ENCODE results near the gene TMCC1.

The TMCC1 gene

GRCh38 chr3:129695230-129695629, 198.3 kb downstream of the TMCC1 start:
- no peak for TF ChIP-seq CSDC2 (CRISPR knock-in tag; IDR thresholded peaks at IDR 0.05)
- TF ChIP-seq BACH2 (CRISPR knock-in tag; IDR thresholded peaks at IDR 0.05; ENCODE audit: borderline replicate concordance): no peak
- no peak for TF ChIP-seq RARB (CRISPR knock-in tag; IDR thresholded peaks at IDR 0.05)
- no peak for TF ChIP-seq ZNF8 (CRISPR knock-in tag; IDR thresholded peaks at IDR 0.05)
- no peak for TF ChIP-seq ZFP3 (CRISPR knock-in tag; IDR thresholded peaks at IDR 0.05)
- TF ChIP-seq ZFP30 (CRISPR knock-in tag; IDR thresholded peaks at IDR 0.05): no peak
- no peak for TF ChIP-seq CREB5 (CRISPR knock-in tag; IDR thresholded peaks at IDR 0.05; ENCODE audit: low read depth)
- no peak for TF ChIP-seq PPARA (CRISPR knock-in tag; IDR thresholded peaks at IDR 0.05; ENCODE audit: borderline replicate concordance)
- TF ChIP-seq ZNF565 (CRISPR knock-in tag; conservative IDR thresholded peaks at IDR 0.05; ENCODE audit: low read depth): no peak
- TF ChIP-seq ESRRG (CRISPR knock-in tag; IDR thresholded peaks at IDR 0.05): no peak
- TF ChIP-seq ZNF70 (CRISPR knock-in tag; IDR thresholded peaks at IDR 0.05): no peak
- TF ChIP-seq ISL1 (CRISPR knock-in tag; IDR thresholded peaks at IDR 0.05): no peak
- no peak for TF ChIP-seq TOX (CRISPR knock-in tag; IDR thresholded peaks at IDR 0.05; ENCODE audit: borderline replicate concordance)
- no peak for TF ChIP-seq TCF4 (CRISPR knock-in tag; IDR thresholded peaks at IDR 0.05; ENCODE audit: borderline replicate concordance)
- TF ChIP-seq POU6F1 (CRISPR knock-in tag; IDR thresholded peaks at IDR 0.05; ENCODE audit: borderline replicate concordance, low read depth): no peak
- TF ChIP-seq, protein P1, sequence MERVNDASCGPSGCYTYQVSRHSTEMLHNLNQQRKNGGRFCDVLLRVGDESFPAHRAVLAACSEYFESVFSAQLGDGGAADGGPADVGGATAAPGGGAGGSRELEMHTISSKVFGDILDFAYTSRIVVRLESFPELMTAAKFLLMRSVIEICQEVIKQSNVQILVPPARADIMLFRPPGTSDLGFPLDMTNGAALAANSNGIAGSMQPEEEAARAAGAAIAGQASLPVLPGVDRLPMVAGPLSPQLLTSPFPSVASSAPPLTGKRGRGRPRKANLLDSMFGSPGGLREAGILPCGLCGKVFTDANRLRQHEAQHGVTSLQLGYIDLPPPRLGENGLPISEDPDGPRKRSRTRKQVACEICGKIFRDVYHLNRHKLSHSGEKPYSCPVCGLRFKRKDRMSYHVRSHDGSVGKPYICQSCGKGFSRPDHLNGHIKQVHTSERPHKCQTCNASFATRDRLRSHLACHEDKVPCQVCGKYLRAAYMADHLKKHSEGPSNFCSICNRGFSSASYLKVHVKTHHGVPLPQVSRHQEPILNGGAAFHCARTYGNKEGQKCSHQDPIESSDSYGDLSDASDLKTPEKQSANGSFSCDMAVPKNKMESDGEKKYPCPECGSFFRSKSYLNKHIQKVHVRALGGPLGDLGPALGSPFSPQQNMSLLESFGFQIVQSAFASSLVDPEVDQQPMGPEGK (CRISPR knock-in tag; IDR thresholded peaks at IDR 0.05; ENCODE audit: borderline replicate concordance): no peak
- TF ChIP-seq ZC3H10 (CRISPR knock-in tag; IDR thresholded peaks at IDR 0.05): no peak
- no peak for TF ChIP-seq SNAI2 (CRISPR knock-in tag; IDR thresholded peaks at IDR 0.05)
- ATAC-seq: no peak

- TF ChIP-seq, protein P1 (CRISPR knock-in tag; IDR thresholded peaks at IDR 0.05; ENCODE audit: borderline replicate concordance): no peak
- no peak for TF ChIP-seq ZFP30 (CRISPR knock-in tag; IDR thresholded peaks at IDR 0.05)
- TF ChIP-seq OSR1 (CRISPR knock-in tag; IDR thresholded peaks at IDR 0.05): no peak
- no peak for TF ChIP-seq ISL1 (CRISPR knock-in tag; IDR thresholded peaks at IDR 0.05)
- TF ChIP-seq, protein P2, sequence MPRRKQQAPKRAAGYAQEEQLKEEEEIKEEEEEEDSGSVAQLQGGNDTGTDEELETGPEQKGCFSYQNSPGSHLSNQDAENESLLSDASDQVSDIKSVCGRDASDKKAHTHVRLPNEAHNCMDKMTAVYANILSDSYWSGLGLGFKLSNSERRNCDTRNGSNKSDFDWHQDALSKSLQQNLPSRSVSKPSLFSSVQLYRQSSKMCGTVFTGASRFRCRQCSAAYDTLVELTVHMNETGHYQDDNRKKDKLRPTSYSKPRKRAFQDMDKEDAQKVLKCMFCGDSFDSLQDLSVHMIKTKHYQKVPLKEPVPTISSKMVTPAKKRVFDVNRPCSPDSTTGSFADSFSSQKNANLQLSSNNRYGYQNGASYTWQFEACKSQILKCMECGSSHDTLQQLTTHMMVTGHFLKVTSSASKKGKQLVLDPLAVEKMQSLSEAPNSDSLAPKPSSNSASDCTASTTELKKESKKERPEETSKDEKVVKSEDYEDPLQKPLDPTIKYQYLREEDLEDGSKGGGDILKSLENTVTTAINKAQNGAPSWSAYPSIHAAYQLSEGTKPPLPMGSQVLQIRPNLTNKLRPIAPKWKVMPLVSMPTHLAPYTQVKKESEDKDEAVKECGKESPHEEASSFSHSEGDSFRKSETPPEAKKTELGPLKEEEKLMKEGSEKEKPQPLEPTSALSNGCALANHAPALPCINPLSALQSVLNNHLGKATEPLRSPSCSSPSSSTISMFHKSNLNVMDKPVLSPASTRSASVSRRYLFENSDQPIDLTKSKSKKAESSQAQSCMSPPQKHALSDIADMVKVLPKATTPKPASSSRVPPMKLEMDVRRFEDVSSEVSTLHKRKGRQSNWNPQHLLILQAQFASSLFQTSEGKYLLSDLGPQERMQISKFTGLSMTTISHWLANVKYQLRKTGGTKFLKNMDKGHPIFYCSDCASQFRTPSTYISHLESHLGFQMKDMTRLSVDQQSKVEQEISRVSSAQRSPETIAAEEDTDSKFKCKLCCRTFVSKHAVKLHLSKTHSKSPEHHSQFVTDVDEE (CRISPR knock-in tag; IDR thresholded peaks at IDR 0.05): no peak
- no peak for TF ChIP-seq GLIS3 (CRISPR knock-in tag; IDR thresholded peaks at IDR 0.05)
- TF ChIP-seq BACH2 (CRISPR knock-in tag; IDR thresholded peaks at IDR 0.05; ENCODE audit: borderline replicate concordance): no peak
- TF ChIP-seq ZNF565 (CRISPR knock-in tag; conservative IDR thresholded peaks at IDR 0.05; ENCODE audit: low read depth): no peak
- TF ChIP-seq ZNF8 (CRISPR knock-in tag; IDR thresholded peaks at IDR 0.05): no peak
- no peak for TF ChIP-seq ZNF70 (CRISPR knock-in tag; IDR thresholded peaks at IDR 0.05)
- TF ChIP-seq ZC3H10 (CRISPR knock-in tag; IDR thresholded peaks at IDR 0.05): no peak
- no peak for TF ChIP-seq RARB (CRISPR knock-in tag; IDR thresholded peaks at IDR 0.05)
- no peak for TF ChIP-seq CSDC2 (CRISPR knock-in tag; IDR thresholded peaks at IDR 0.05)
- no peak for TF ChIP-seq TOX (CRISPR knock-in tag; IDR thresholded peaks at IDR 0.05; ENCODE audit: borderline replicate concordance)
- no peak for TF ChIP-seq SNAI2 (CRISPR knock-in tag; IDR thresholded peaks at IDR 0.05)
- no peak for TF ChIP-seq ZFP3 (CRISPR knock-in tag; IDR thresholded peaks at IDR 0.05)
- no peak for TF ChIP-seq CREB5 (CRISPR knock-in tag; IDR thresholded peaks at IDR 0.05; ENCODE audit: low read depth)
- TF ChIP-seq CSRNP3 (CRISPR knock-in tag; IDR thresholded peaks at IDR 0.05): no peak
- ATAC-seq: no peak
Observed at GRCh38 chr3:129694228-129694627, 199.3 kb downstream of the TMCC1 start.
